ENCODE measurements around the gene BST1. TPM values are rescaled to one million over a fixed set of nuclear protein-coding genes. Genes with fewer than 3 reads are reported as not detected.

BST1 gene
- total RNA-seq, 1 experiment from 2014 or later = 1.4 TPM

DNA sequence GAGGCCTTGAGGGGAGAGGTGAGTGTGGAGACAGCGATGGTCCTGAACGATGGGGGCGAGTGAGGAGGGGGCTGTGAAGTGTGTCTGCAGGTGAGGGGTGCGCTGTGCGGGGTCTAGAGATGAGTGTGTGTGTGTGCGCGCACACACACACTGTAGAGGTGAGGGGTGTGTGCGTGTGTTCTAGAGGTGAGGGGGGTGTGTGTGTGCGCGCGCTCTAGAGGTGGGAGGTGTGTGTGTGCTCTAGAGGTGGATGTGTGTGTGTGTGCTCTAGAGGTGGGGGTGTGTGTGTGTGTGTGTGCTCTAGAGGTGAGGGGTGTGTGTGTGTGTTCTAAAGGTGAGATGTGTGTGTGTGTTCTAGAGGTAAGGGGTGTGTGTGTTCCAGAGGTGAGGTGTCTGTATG lies 574 bp downstream of the BST1 start (continued):
- TF ChIP-seq, protein P1, sequence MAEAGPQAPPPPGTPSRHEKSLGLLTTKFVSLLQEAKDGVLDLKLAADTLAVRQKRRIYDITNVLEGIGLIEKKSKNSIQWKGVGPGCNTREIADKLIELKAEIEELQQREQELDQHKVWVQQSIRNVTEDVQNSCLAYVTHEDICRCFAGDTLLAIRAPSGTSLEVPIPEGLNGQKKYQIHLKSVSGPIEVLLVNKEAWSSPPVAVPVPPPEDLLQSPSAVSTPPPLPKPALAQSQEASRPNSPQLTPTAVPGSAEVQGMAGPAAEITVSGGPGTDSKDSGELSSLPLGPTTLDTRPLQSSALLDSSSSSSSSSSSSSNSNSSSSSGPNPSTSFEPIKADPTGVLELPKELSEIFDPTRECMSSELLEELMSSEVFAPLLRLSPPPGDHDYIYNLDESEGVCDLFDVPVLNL (CRISPR knock-in tag; IDR thresholded peaks at IDR 0.05; ENCODE audit: borderline replicate concordance, low read depth) = no peak
- TF ChIP-seq FOXJ3 (CRISPR knock-in tag; IDR thresholded peaks at IDR 0.05; ENCODE audit: borderline replicate concordance) = no peak

DNA sequence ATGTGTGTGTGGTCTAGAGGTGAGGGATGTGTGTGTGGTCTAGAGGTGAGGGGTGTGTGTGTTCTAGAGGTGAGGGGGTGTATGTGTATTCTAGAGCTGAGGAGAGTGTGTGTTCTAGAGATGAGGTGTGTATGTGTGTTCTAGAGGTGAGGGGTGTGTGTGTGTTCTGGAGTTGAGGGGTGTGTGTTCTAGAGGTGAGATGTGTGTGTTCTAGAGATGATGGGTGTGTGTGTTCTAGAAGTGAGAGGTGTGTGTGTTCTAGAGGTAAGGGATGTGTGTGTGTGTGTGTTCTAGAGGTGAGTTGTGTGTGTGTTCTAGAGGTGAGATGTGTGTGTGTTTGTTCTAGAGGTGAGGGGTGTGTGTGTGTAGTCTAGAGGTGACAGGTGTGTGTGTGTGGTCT lies 1.3 kb downstream of the BST1 start:
- Mint-ChIP-seq H3K27me3 (ENCODE audit: low read depth) (peaks cover 25% of the 10 kb centered on the region), H3K4me1 (peaks cover 29% of the 10 kb centered on the region), H3K36me3 (peaks cover 4% of the 10 kb centered on the region), H3K27ac (no peak overlapping the region), H3K9me3 (peaks cover 9% of the 10 kb centered on the region), H3K4me3 (no peak overlapping the region)
- DNase-seq (ENCODE audit: low spot score) (no peak), ATAC-seq (no peak)
- no peak for TF ChIP-seq NFATC4 (CRISPR knock-in tag; IDR thresholded peaks at IDR 0.05)
- TF ChIP-seq MYBL2 (CRISPR knock-in tag; IDR thresholded peaks at IDR 0.05) = no peak
- no peak for TF ChIP-seq ZNF138 (CRISPR knock-in tag; conservative IDR thresholded peaks at IDR 0.05)
- TF ChIP-seq, protein P2, sequence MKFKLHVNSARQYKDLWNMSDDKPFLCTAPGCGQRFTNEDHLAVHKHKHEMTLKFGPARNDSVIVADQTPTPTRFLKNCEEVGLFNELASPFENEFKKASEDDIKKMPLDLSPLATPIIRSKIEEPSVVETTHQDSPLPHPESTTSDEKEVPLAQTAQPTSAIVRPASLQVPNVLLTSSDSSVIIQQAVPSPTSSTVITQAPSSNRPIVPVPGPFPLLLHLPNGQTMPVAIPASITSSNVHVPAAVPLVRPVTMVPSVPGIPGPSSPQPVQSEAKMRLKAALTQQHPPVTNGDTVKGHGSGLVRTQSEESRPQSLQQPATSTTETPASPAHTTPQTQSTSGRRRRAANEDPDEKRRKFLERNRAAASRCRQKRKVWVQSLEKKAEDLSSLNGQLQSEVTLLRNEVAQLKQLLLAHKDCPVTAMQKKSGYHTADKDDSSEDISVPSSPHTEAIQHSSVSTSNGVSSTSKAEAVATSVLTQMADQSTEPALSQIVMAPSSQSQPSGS (CRISPR knock-in tag; IDR thresholded peaks at IDR 0.05; ENCODE audit: borderline replicate concordance, low read depth) = no peak
- TF ChIP-seq, protein P3, sequence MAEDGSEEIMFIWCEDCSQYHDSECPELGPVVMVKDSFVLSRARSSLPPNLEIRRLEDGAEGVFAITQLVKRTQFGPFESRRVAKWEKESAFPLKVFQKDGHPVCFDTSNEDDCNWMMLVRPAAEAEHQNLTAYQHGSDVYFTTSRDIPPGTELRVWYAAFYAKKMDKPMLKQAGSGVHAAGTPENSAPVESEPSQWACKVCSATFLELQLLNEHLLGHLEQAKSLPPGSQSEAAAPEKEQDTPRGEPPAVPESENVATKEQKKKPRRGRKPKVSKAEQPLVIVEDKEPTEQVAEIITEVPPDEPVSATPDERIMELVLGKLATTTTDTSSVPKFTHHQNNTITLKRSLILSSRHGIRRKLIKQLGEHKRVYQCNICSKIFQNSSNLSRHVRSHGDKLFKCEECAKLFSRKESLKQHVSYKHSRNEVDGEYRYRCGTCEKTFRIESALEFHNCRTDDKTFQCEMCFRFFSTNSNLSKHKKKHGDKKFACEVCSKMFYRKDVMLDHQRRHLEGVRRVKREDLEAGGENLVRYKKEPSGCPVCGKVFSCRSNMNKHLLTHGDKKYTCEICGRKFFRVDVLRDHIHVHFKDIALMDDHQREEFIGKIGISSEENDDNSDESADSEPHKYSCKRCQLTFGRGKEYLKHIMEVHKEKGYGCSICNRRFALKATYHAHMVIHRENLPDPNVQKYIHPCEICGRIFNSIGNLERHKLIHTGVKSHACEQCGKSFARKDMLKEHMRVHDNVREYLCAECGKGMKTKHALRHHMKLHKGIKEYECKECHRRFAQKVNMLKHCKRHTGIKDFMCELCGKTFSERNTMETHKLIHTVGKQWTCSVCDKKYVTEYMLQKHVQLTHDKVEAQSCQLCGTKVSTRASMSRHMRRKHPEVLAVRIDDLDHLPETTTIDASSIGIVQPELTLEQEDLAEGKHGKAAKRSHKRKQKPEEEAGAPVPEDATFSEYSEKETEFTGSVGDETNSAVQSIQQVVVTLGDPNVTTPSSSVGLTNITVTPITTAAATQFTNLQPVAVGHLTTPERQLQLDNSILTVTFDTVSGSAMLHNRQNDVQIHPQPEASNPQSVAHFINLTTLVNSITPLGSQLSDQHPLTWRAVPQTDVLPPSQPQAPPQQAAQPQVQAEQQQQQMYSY (CRISPR knock-in tag; IDR thresholded peaks at IDR 0.05) = no peak
- no peak for TF ChIP-seq GABPB1 (CRISPR knock-in tag; IDR thresholded peaks at IDR 0.05)
- TF ChIP-seq, protein P4, sequence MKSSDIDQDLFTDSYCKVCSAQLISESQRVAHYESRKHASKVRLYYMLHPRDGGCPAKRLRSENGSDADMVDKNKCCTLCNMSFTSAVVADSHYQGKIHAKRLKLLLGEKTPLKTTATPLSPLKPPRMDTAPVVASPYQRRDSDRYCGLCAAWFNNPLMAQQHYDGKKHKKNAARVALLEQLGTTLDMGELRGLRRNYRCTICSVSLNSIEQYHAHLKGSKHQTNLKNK (CRISPR knock-in tag; IDR thresholded peaks at IDR 0.05) = no peak
- no peak for TF ChIP-seq IRF2 (CRISPR knock-in tag; IDR thresholded peaks at IDR 0.05; ENCODE audit: borderline replicate concordance, low read depth)
- no peak for TF ChIP-seq NR3C1 (CRISPR knock-in tag; conservative IDR thresholded peaks at IDR 0.05; ENCODE audit: low read depth)
- no peak for TF ChIP-seq ELF4 (CRISPR knock-in tag; IDR thresholded peaks at IDR 0.05; ENCODE audit: low read depth)
- TF ChIP-seq ZNF263 (CRISPR knock-in tag; IDR thresholded peaks at IDR 0.05; ENCODE audit: low read depth) = no peak
- TF ChIP-seq, protein P5, sequence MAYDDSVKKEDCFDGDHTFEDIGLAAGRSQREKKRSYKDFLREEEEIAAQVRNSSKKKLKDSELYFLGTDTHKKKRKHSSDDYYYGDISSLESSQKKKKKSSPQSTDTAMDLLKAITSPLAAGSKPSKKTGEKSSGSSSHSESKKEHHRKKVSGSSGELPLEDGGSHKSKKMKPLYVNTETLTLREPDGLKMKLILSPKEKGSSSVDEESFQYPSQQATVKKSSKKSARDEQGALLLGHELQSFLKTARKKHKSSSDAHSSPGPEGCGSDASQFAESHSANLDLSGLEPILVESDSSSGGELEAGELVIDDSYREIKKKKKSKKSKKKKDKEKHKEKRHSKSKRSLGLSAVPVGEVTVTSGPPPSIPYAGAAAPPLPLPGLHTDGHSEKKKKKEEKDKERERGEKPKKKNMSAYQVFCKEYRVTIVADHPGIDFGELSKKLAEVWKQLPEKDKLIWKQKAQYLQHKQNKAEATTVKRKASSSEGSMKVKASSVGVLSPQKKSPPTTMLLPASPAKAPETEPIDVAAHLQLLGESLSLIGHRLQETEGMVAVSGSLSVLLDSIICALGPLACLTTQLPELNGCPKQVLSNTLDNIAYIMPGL (CRISPR knock-in tag; IDR thresholded peaks at IDR 0.05) = no peak
- TF ChIP-seq ZNF317 (CRISPR knock-in tag; IDR thresholded peaks at IDR 0.05; ENCODE audit: borderline replicate concordance, low read depth) = no peak
- TF ChIP-seq NR1H2 (CRISPR knock-in tag; IDR thresholded peaks at IDR 0.05) = no peak
- ChIA-PET CTCF (no interaction called here), POLR2A (no interaction called here)

All from WTC11 (cell line).